ENCODE data around the gene THEMIS.

DNA sequence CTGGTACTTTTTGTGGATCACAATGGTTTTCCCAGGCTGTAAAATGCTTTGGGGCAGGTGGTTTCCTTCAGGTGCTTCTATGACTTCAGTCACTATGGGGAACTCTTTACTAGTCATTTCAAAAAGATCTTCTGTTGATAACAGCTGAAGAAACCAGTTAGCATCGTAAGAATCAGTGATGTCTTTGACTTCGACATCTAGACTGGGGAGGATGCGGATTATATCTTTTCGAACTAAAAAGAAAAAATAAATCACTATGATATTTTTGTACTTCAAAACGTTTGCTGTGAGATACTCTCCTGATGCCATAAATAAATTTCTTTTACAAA is 87.2 kb downstream of the THEMIS start:
- TF ChIP-seq, protein P1, sequence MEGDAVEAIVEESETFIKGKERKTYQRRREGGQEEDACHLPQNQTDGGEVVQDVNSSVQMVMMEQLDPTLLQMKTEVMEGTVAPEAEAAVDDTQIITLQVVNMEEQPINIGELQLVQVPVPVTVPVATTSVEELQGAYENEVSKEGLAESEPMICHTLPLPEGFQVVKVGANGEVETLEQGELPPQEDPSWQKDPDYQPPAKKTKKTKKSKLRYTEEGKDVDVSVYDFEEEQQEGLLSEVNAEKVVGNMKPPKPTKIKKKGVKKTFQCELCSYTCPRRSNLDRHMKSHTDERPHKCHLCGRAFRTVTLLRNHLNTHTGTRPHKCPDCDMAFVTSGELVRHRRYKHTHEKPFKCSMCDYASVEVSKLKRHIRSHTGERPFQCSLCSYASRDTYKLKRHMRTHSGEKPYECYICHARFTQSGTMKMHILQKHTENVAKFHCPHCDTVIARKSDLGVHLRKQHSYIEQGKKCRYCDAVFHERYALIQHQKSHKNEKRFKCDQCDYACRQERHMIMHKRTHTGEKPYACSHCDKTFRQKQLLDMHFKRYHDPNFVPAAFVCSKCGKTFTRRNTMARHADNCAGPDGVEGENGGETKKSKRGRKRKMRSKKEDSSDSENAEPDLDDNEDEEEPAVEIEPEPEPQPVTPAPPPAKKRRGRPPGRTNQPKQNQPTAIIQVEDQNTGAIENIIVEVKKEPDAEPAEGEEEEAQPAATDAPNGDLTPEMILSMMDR (IDR thresholded peaks at IDR 0.05) = no peak
- no peak for TF ChIP-seq POLR2A (IDR thresholded peaks at IDR 0.05)

Data from heart left ventricle (tissue), 13 donors.